Measurements from ENCODE around the gene GPR101.
"Not testable (repeated sequence)": the region's sequence is repeated elsewhere in the genome, so short reads cannot be mapped to it uniquely, and the experiment has no call there.

The GPR101 gene

GRCh38 chrX:137025930-137026329, 7.9 kb downstream of the GPR101 start:
- DNase-seq, result no peak

DNA sequence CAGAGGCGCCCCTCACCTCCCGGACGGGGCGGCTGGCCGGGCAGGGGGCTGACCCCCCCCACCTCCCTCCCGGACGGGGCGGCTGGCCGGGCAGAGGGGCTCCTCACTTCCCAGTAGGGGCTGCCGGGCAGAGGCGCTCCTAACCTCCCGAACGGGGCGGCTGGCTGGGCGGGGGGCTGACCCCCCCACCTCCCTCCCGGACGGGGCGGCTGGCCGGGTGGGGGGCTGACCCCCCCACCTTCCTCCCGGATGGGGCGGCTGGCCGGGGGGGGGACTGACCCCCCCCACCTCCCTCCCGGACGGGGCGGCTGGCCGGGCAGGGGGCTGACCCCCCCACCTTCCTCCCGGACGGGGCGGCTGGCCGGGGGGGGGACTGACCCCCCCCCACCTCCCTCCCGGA, 33.6 kb downstream of the GPR101 start:
- DNase-seq, result not testable (repeated sequence)

- DNase-seq, result no peak
Measured at GRCh38 chrX:136999024-136999423, 34.8 kb downstream of the GPR101 start.
